Panc1 (cell line): ENCODE measurements around the gene MRPS18A. TPM values are rescaled to one million over a fixed set of nuclear protein-coding genes. Genes with fewer than 3 reads are reported as not detected.

Experiments
- ATAC-seq: fragments of 200-7000 bp; cut with Tn5 transposase; 2 replicates; pipeline ENCODE4 v1.9.1; 2020; ENCODE audit warnings: mild to moderate bottlenecking, moderate library complexity
- BruUV-seq: library from RNA; stranded (reverse); fragments of 400-500 nt; replicated peaks from 2 replicates; lab custom pipeline; 2021; lab: Mats Ljungman, UMichigan
- CTCF ChIA-PET: fragments of 300-600 bp; sonication (Branson Sonifier 250); formaldehyde crosslinking; loops from one replicate; lab custom pipeline; 2022; ENCODE audit warnings: antibody characterized with exemption; lab: Charles Lee
- POLR2A ChIA-PET: fragments of 300-600 bp; sonication (Branson Sonifier 250); formaldehyde crosslinking; loops from one replicate; lab custom pipeline; 2022; ENCODE audit warnings: antibody characterized with exemption; lab: Charles Lee
- DNase-seq: peaks from one replicate; pipeline ENCODE4 v3.0.0-alpha.2; 2010; ENCODE audit warnings: low read depth, low spot score
- H3K27ac ChIP-seq: 2 replicates; pipeline ENCODE4 v1.5.1; 2011; ENCODE audit warnings: mild to moderate bottlenecking, low read length, inconsistent platforms
- H3K27me3 ChIP-seq: fragments of 200-500 bp; sonication (Bioruptor generic); 2 replicates; pipeline ENCODE4 v1.6.0; 2014; ENCODE audit warnings: low read length, inconsistent platforms; ENCODE audit not compliant: control insufficient read depth, insufficient read depth
- H3K36me3 ChIP-seq: fragments of 200-500 bp; sonication (Bioruptor generic); 2 replicates; pipeline ENCODE4 v1.5.1; 2014; ENCODE audit warnings: inconsistent platforms, mild to moderate bottlenecking, low read length, moderate library complexity; ENCODE audit not compliant: control insufficient read depth, insufficient read depth
- H3K4me1 ChIP-seq: 2 replicates; pipeline ENCODE4 v1.5.1; 2011; ENCODE audit warnings: inconsistent platforms, mild to moderate bottlenecking, low read length, moderate library complexity; ENCODE audit not compliant: control insufficient read depth, insufficient read depth
- H3K4me3 ChIP-seq, 2 experiments: 2 replicates each; pipeline ENCODE4 v1.5.1; 2011 to 2012; ENCODE audit warnings: low read depth in 2 of 2, low read length in 2 of 2, mild to moderate bottlenecking in 2 of 2, inconsistent platforms in 1 of 2, moderate library complexity in 1 of 2
- H3K9me3 ChIP-seq: fragments of 200-500 bp; sonication (Bioruptor generic); 2 replicates; pipeline ENCODE4 v1.5.1; 2014; ENCODE audit warnings: low read depth, mild to moderate bottlenecking, inconsistent platforms, low read length, moderate library complexity; ENCODE audit not compliant: control insufficient read depth, insufficient read depth
- CTCF ChIP-seq: fragments of 450-650 bp; IDR thresholded peaks from 2 replicates; pipeline ENCODE4 v1.5.1; 2017; ENCODE audit warnings: mild to moderate bottlenecking
- POLR2AphosphoS5 ChIP-seq: IDR thresholded peaks from 2 replicates; pipeline ENCODE4 v1.6.1; 2012; ENCODE audit warnings: mild to moderate bottlenecking, low read depth, low read length, moderate library complexity
- REST ChIP-seq, 2 experiments: IDR thresholded peaks; 2 replicates each; pipeline ENCODE4 v1.6.1; 2011 to 2012; ENCODE audit warnings: low read depth in 2 of 2, control low read depth in 1 of 2, low read length in 1 of 2, mild to moderate bottlenecking in 1 of 2, moderate library complexity in 1 of 2; ENCODE audit not compliant: insufficient read depth in 1 of 2
- SIN3A ChIP-seq: IDR thresholded peaks from 2 replicates; pipeline ENCODE4 v1.6.1; 2012; ENCODE audit warnings: low read depth, mild to moderate bottlenecking, low read length, moderate library complexity, borderline replicate concordance; ENCODE audit not compliant: insufficient read depth
- TCF7L2 ChIP-seq: IDR thresholded peaks from 2 replicates; pipeline ENCODE4 v1.6.1; 2011; ENCODE audit warnings: mild to moderate bottlenecking, low read depth, low read length, inconsistent platforms
- in situ Hi-C: cut with HindIII; loops from 2 replicates; pipeline ENCODE4 v1.10.0; 2016; ENCODE audit warnings: low sequenced_read_pairs, low pct_unique_long_range_greater_than_20kb
- intact Hi-C: fragments of 100-400 bp; cut with micrococcal nuclease; formaldehyde crosslinking; loops from one replicate; pipeline ENCODE4 v1.10.0; 2022; ENCODE audit not compliant: unreplicated experiment
- total RNA-seq: library from RNA; stranded (reverse); gene quantifications from one replicate; pipeline ENCODE4 v1.2.1, GENCODE V29; 2021; ENCODE audit not compliant: unreplicated experiment

The MRPS18A gene
- total RNA-seq, 1 experiment from 2014 or later, result 45.8 TPM

- no peak for TF ChIP-seq POLR2AphosphoS5
- TF ChIP-seq TCF7L2, result no peak
- TF ChIP-seq REST (IDR thresholded peaks at IDR 0.05; ENCODE audit: insufficient read depth in 1 of 2, low read depth in 2 of 2, low read length in 1 of 2), result no peak
- no peak for TF ChIP-seq CTCF
- TF ChIP-seq SIN3A, result no peak
- BruUV-seq, result no TSS peak
- no peak overlapping the region for H3K27ac ChIP-seq
- no peaks in the 10 kb centered on the region for H3K27me3 ChIP-seq
- H3K9me3 ChIP-seq, result no peaks in the 10 kb centered on the region
- intact Hi-C loops (no loop called here), in situ Hi-C loops (no loop called here)
- CTCF ChIA-PET, result no interaction called here
- no peaks in the 10 kb centered on the region for H3K36me3 ChIP-seq
- DNase-seq, result no peak
- POLR2A ChIA-PET, result no interaction called here
- H3K4me1 ChIP-seq, result no peaks in the 10 kb centered on the region
- no peak for ATAC-seq
- H3K4me3 ChIP-seq, result no peak overlapping the region
Observed at GRCh38 chr6:43722920-43723545, 35.4 kb upstream of the MRPS18A start.

GRCh38 chr6:43720999-43721398 is 33.4 kb upstream of the MRPS18A start:
- Histone ChIP-seq H3K4me3 (no peak overlapping the region), H3K27ac (no peak overlapping the region), H3K9me3 (no peaks in the 10 kb centered on the region), H3K4me1 (no peaks in the 10 kb centered on the region), H3K27me3 (no peaks in the 10 kb centered on the region), H3K36me3 (no peaks in the 10 kb centered on the region)
- intact Hi-C loops (no loop called here), in situ Hi-C loops (no loop called here)
- BruUV-seq, result no TSS peak
- no peak for DNase-seq
- ChIA-PET POLR2A (interaction anchor here (0.8 kb wide), 1 partner anchor 29 kb away, joined by 3 read pairs; no protein-coding TSS in a partner anchor), CTCF (interaction anchor here (0.7 kb wide), 2 partner anchors 15 to 283 kb away, joined by 4 to 6 read pairs; no protein-coding TSS in a partner anchor)
- no peak for ATAC-seq
- TF ChIP-seq POLR2AphosphoS5, result no peak
- no peak for TF ChIP-seq TCF7L2
- TF ChIP-seq SIN3A, result no peak
- no peak for TF ChIP-seq REST (IDR thresholded peaks at IDR 0.05; ENCODE audit: insufficient read depth in 1 of 2, low read depth in 2 of 2, low read length in 1 of 2)
- TF ChIP-seq CTCF, result no peak
